Right cardiac atrium (tissue), 5 donors: ENCODE results near the gene OLFML2A. TPM values are rescaled to one million over a fixed set of nuclear protein-coding genes. Genes with fewer than 3 reads are reported as not detected.

Source experiments
- ATAC-seq, 2 donors: fragments of 200-7000 bp; cut with Tn5 transposase; one replicate each; pipeline versions ENCODE4 v1.8.0 to v1.9.1; 2020; ENCODE audit warnings: moderate library complexity in 2 of 2, mild to moderate bottlenecking in 1 of 2
- DNase-seq, 3 donors: peaks; one replicate each; pipeline ENCODE4 v3.0.0-alpha.2; 2020
- H3K27ac ChIP-seq: one replicate; pipeline ENCODE4 v1.5.1; 2013; ENCODE audit warnings: mild to moderate bottlenecking, low read length, control low read depth, moderate library complexity
- H3K27me3 ChIP-seq: one replicate; pipeline ENCODE4 v1.6.1; 2013; ENCODE audit not compliant: control insufficient read depth, insufficient read depth
- H3K4me1 ChIP-seq: one replicate; pipeline ENCODE4 v1.6.1; 2013; ENCODE audit warnings: low read length; ENCODE audit not compliant: control insufficient read depth, insufficient read depth
- H3K4me3 ChIP-seq: one replicate; pipeline ENCODE4 v1.5.1; 2013; ENCODE audit warnings: low read length, control low read depth
- H3K9me3 ChIP-seq: one replicate; pipeline ENCODE4 v1.6.1; 2013; ENCODE audit warnings: low read length; ENCODE audit not compliant: control insufficient read depth
- WGBS: extraction: QIAGEN DNeasy Blood & Tissue Kit; methylation state at CpG from one replicate; pipeline ENCODE4 v1.1.7; 2013; 5-methylcytosine and 5-hydroxymethylcytosine counted together
- intact Hi-C, 4 donors: fragments of 100-400 bp; cut with DNase I; formaldehyde crosslinking; loops; one replicate each; pipeline versions ENCODE4 v1.11.0 to v1.14.0; 2022 to 2023
- polyA plus RNA-seq: library from polyadenylated mRNA; stranded (reverse); fragments of 200-250 nt; gene quantifications from one replicate; pipeline ENCODE4 v1.2.3, GENCODE V29; 2013
- total RNA-seq, 4 donors: library from RNA; stranded (reverse); fragmentation: NEBNext Ultra II Directional; extraction: Animal tissue kit (Norgen Biotek cat#: 25700); gene quantifications; one replicate each; pipeline ENCODE4 v1.2.1, GENCODE V29; 2021
- donor health status: healthy with polysubstance abuse.
- donor health status: DM: no; HTN: yes; CAD: no.
- donor health status: DM: no; HTN: no; CAD: no.
- donor health status: DM: no; HTN: yes; CAD: no; lungs with severe emphysema.
- donor health status: DM: yes; HTN: yes; CAD: no.

Gene OLFML2A
- total and polyA plus RNA-seq, 5 donors: 15.1 to 34.4 (median 28.7) TPM

- Histone ChIP-seq H3K4me1 (peaks cover 13% of the 10 kb centered on the region), H3K4me3 (no peak overlapping the region), H3K9me3 (no peaks in the 10 kb centered on the region), H3K27me3 (no peaks in the 10 kb centered on the region), H3K27ac (peak overlapping the region; percentile 35)
- WGBS: 76% methylated on average over 11 of the region's 11 CpGs
- intact Hi-C loops: loop anchor here in 1 of 4 donors (5.0 kb wide), 1 partner anchor 59 kb away; no protein-coding TSS in a partner anchor
- ATAC-seq (no peak), DNase-seq (no peak)
Observed at GRCh38 chr9:124778575-124779367, 1.8 kb downstream of the OLFML2A start.

- H3K9me3 ChIP-seq: no peaks in the 10 kb centered on the region
- intact Hi-C loops: loop anchor here in 1 of 4 donors (5.0 kb wide), 1 partner anchor 58 kb away; no protein-coding TSS in a partner anchor
- no peaks in the 10 kb centered on the region for H3K27me3 ChIP-seq
- 24% methylated on average over 6 of the region's 6 CpGs for WGBS
- ATAC-seq (peak in 1 of 2 donors; percentile 42), DNase-seq (no peak)
- H3K27ac ChIP-seq: peak overlapping the region; percentile 6
- peaks cover 13% of the 10 kb centered on the region for H3K4me1 ChIP-seq
- no peak overlapping the region for H3K4me3 ChIP-seq
Observed at GRCh38 chr9:124779368-124780059, 2.6 kb downstream of the OLFML2A start.

- Histone ChIP-seq H3K27me3 (no peaks in the 10 kb centered on the region), H3K27ac (peak overlapping the region; percentile 6), H3K4me1 (peaks cover 13% of the 10 kb centered on the region), H3K4me3 (no peak overlapping the region), H3K9me3 (no peaks in the 10 kb centered on the region)
- peak in 1 of 2 donors; percentile 27 for ATAC-seq
- intact Hi-C loops: no loop called here
- DNase-seq: peak in 1 of 3 donors; percentile 30
- WGBS: 44% methylated on average over 14 of the region's 14 CpGs
Observed at GRCh38 chr9:124780060-124780756, 3.3 kb downstream of the OLFML2A start.

- ATAC-seq (no peak), DNase-seq (no peak)
- H3K9me3 ChIP-seq: no peaks in the 10 kb centered on the region
- H3K4me1 ChIP-seq: peaks cover 13% of the 10 kb centered on the region
- intact Hi-C loops: no loop called here
- H3K27me3 ChIP-seq: no peaks in the 10 kb centered on the region
- H3K4me3 ChIP-seq: no peak overlapping the region
- H3K27ac ChIP-seq: no peak overlapping the region
- WGBS: 91% methylated on average over 4 of the region's 4 CpGs
Observed at GRCh38 chr9:124780757-124781151, 3.8 kb downstream of the OLFML2A start.

GRCh38 chr9:124781967-124782660 lies 5.2 kb downstream of the OLFML2A start:
- Histone ChIP-seq H3K9me3 (no peaks in the 10 kb centered on the region), H3K4me3 (no peak overlapping the region), H3K27ac (no peak overlapping the region), H3K27me3 (no peaks in the 10 kb centered on the region), H3K4me1 (peaks cover 9% of the 10 kb centered on the region)
- DNase-seq (no peak), ATAC-seq (no peak)
- intact Hi-C loops: no loop called here
- 95% methylated on average over 3 of the region's 3 CpGs for WGBS

GRCh38 chr9:124782661-124783574 lies 6.0 kb downstream of the OLFML2A start:
- Histone ChIP-seq H3K27me3 (no peaks in the 10 kb centered on the region), H3K4me1 (peaks cover 9% of the 10 kb centered on the region), H3K9me3 (no peaks in the 10 kb centered on the region), H3K27ac (no peak overlapping the region), H3K4me3 (no peak overlapping the region)
- DNase-seq: no peak
- intact Hi-C loops: no loop called here
- no peak for ATAC-seq
- 70% methylated on average over 13 of the region's 13 CpGs for WGBS

DNA sequence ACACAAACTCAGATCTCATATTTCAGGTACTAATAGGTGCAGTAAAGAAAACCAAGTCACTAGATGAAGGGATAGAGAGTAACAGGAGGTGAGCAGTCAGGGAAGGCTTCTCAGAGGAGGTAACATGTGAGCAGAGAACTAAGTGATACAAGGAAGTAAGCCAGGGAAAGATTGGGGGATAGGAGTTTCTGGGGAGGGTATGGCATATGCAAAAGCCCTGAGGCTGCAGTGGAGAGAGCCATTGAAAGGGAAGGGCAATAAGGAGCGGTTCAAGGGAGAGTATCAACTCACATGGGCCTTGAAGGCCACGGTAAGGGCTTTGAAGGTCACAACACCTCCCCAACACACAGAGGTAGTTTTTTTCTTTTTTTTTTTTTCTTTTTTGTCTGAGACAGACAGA lies 6.9 kb downstream of the OLFML2A start:
- Histone ChIP-seq H3K27ac (no peak overlapping the region), H3K9me3 (no peaks in the 10 kb centered on the region), H3K27me3 (no peaks in the 10 kb centered on the region), H3K4me1 (peaks cover 7% of the 10 kb centered on the region), H3K4me3 (no peak overlapping the region)
- DNase-seq (no peak), ATAC-seq (no peak)
- intact Hi-C loops: no loop called here
- WGBS: 88% methylated on average over 2 of the region's 2 CpGs

DNA sequence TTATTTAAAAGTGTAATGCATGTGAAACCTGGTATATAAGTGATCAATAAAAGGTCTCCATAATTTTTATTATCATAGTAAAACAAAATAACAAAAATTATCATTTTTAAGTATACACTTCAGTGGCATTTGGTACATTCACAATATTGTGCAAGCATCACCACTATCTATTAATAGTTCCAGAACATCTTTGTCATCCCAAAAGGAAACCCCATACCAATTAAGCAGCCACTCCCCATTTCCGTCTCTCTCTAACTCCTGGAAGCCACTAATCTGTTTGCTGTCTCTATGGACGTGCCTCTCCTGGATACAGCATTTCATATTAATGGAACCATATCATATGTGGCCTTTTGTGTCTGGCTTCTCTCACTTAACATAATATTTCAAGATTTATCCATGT lies 7.6 kb downstream of the OLFML2A start:
- H3K9me3 ChIP-seq: no peaks in the 10 kb centered on the region
- WGBS: 9% methylated on average over 2 of the region's 2 CpGs
- DNase-seq (no peak), ATAC-seq (peak; percentile 22 to 63)
- no peaks in the 10 kb centered on the region for H3K27me3 ChIP-seq
- H3K4me3 ChIP-seq: no peak overlapping the region
- peaks cover 7% of the 10 kb centered on the region for H3K4me1 ChIP-seq
- H3K27ac ChIP-seq: no peak overlapping the region
- intact Hi-C loops: no loop called here

GRCh38 chr9:124786881-124787573 lies 10.1 kb downstream of the OLFML2A start:
- DNase-seq (no peak), ATAC-seq (no peak)
- Histone ChIP-seq H3K9me3 (no peaks in the 10 kb centered on the region), H3K4me3 (no peak overlapping the region), H3K27me3 (no peaks in the 10 kb centered on the region), H3K27ac (no peak overlapping the region), H3K4me1 (no peaks in the 10 kb centered on the region)
- 95% methylated on average over 20 of the region's 20 CpGs for WGBS
- intact Hi-C loops: no loop called here
